K562 (cell line): ENCODE results near the gene COL5A1.

ENCODE experiments used
- CTCF ChIP-seq, 3 experiments: IDR thresholded peaks in 2 of 3; conservative IDR thresholded peaks in 1 of 3; 2 replicates each; pipeline ENCODE4 v1.5.1; 2011 to 2012; ENCODE audit warnings: low read length in 3 of 3, mild to moderate bottlenecking in 3 of 3, control low read depth in 2 of 3, improper control_type of control experiment in 1 of 3, inconsistent platforms in 1 of 3, low read depth in 1 of 3, mixed read lengths in 1 of 3, moderate library complexity in 1 of 3; ENCODE audit not compliant: insufficient read depth in 2 of 3
- KAT8 ChIP-seq: fragments of 450-650 bp; IDR thresholded peaks from 2 replicates; pipeline ENCODE4 v1.6.1; 2016; ENCODE audit warnings: low read depth, mild to moderate bottlenecking
- MAZ ChIP-seq, 2 experiments: fragments of 450-650 bp in 1 of 2; sonication (generic) in 1 of 2; formaldehyde crosslinking; IDR thresholded peaks in 1 of 2; conservative IDR thresholded peaks in 1 of 2; 2 replicates each; pipeline versions ENCODE4 v1.4.0 to v1.5.0; 2020; ENCODE audit warnings: mild to moderate bottlenecking in 1 of 2, missing genetic modification reagents in 1 of 2
- PCBP2 ChIP-seq: fragments of 200-400 bp; formaldehyde crosslinking; IDR thresholded peaks from 2 replicates; pipeline ENCODE4 v1.6.1; 2018; ENCODE audit warnings: low read length, low read depth, mild to moderate bottlenecking, moderate library complexity; ENCODE audit not compliant: poor library complexity, severe bottlenecking
- POLR2AphosphoS2 ChIP-seq: IDR thresholded peaks from 2 replicates; pipeline ENCODE4 v1.6.1; 2012; ENCODE audit warnings: low read length, improper control_type of control experiment
- TAF1 ChIP-seq: IDR thresholded peaks from 2 replicates; pipeline ENCODE4 v1.6.1; 2011; ENCODE audit warnings: mild to moderate bottlenecking, low read length, moderate library complexity; ENCODE audit not compliant: insufficient read depth, control insufficient read depth, severe bottlenecking; ENCODE audit errors: extremely low read depth
- TEAD4 ChIP-seq, 2 experiments: sonication (generic) in 1 of 2; formaldehyde crosslinking in 1 of 2; IDR thresholded peaks; 2 replicates each; pipeline versions ENCODE4 v1.6.1 to v1.8.0; 2012 to 2022; ENCODE audit warnings: borderline replicate concordance in 1 of 2, inconsistent platforms in 1 of 2, low read length in 1 of 2, mild to moderate bottlenecking in 1 of 2, missing genetic modification reagents in 1 of 2
- ZNF444 ChIP-seq: fragments of 250-450 bp; sonication (Bioruptor Pico); IDR thresholded peaks from 2 replicates; pipeline ENCODE4 v1.4.0; 2020; ENCODE audit warnings: mild to moderate bottlenecking, moderate library complexity
- ZNF57 ChIP-seq: fragments of 450-650 bp; formaldehyde crosslinking; IDR thresholded peaks from 2 replicates; pipeline ENCODE4 v1.4.0; 2020; ENCODE audit warnings: mild to moderate bottlenecking, moderate library complexity

GRCh38 chr9:134705786-134706185 lies 64.2 kb downstream of the COL5A1 start:
- TF ChIP-seq KAT8 (no peak), TEAD4 (IDR thresholded peaks at IDR 0.05; ENCODE audit: low read length) (no peak), TEAD4 (CRISPR knock-in tag; IDR thresholded peaks at IDR 0.05; ENCODE audit: borderline replicate concordance) (no peak), MAZ (CRISPR knock-in tag; conservative IDR thresholded peaks at IDR 0.05 in 1 of 2, IDR thresholded peaks at IDR 0.05 in 1 of 2) (no peak), POLR2AphosphoS2 (no peak), CTCF (IDR thresholded peaks at IDR 0.05 in 2 of 3, conservative IDR thresholded peaks at IDR 0.05 in 1 of 3; ENCODE audit: insufficient read depth in 2 of 3, low read depth in 1 of 3, low read length in 3 of 3) (no peak), TAF1 (no peak), PCBP2 (no peak), ZNF444 (CRISPR knock-in tag) (no peak), ZNF57 (no peak)
